HEK293T (cell line): ENCODE results near the gene RBM23.

Experiments used
- CTCF ChIA-PET: fragments of 350-600 bp; formaldehyde crosslinking; extraction: SDS; loops from one replicate; lab custom pipeline; 2021; ENCODE audit warnings: antibody characterized with exemption, inconsistent platforms; lab: Yijun Ruan, JAX
- POLR2A ChIA-PET: fragments of 350-600 bp; formaldehyde crosslinking; extraction: SDS; loops from one replicate; lab custom pipeline; 2020; ENCODE audit warnings: antibody characterized with exemption, inconsistent platforms; lab: Yijun Ruan, JAX
- DNase-seq: peaks from one replicate; pipeline ENCODE4 v3.0.0; 2012; ENCODE audit warnings: mixed read lengths; ENCODE audit errors: extremely low spot score
- ARNT ChIP-seq: fragments of 450-650 bp; IDR thresholded peaks from 2 replicates; pipeline ENCODE4 v1.6.1; 2017; ENCODE audit warnings: mild to moderate bottlenecking
- BHLHE40 ChIP-seq: fragments of 450-650 bp; IDR thresholded peaks from 2 replicates; pipeline ENCODE4 v1.6.1; 2016; ENCODE audit warnings: mild to moderate bottlenecking, moderate library complexity, borderline replicate concordance
- CTBP1 ChIP-seq: fragments of 450-650 bp; IDR thresholded peaks from 2 replicates; pipeline ENCODE4 v1.6.1; 2016; ENCODE audit warnings: borderline replicate concordance
- ELF4 ChIP-seq: fragments of 450-650 bp; IDR thresholded peaks from 2 replicates; pipeline ENCODE4 v1.6.1; 2017; ENCODE audit warnings: antibody characterized with exemption
- FOXA1 ChIP-seq: fragments of 450-650 bp; IDR thresholded peaks from 2 replicates; pipeline ENCODE4 v1.6.1; 2016; ENCODE audit warnings: mild to moderate bottlenecking
- FOXK2 ChIP-seq: fragments of 450-650 bp; IDR thresholded peaks from 2 replicates; pipeline ENCODE4 v1.6.1; 2016; ENCODE audit warnings: mild to moderate bottlenecking
- FOXM1 ChIP-seq: fragments of 450-650 bp; IDR thresholded peaks from 2 replicates; pipeline ENCODE4 v1.6.1; 2017; ENCODE audit warnings: mild to moderate bottlenecking, borderline replicate concordance
- HDGF ChIP-seq: fragments of 450-650 bp; IDR thresholded peaks from 2 replicates; pipeline ENCODE4 v1.6.1; 2017; ENCODE audit warnings: antibody characterized with exemption, borderline replicate concordance
- L3MBTL2 ChIP-seq: fragments of 450-650 bp; conservative IDR thresholded peaks from 2 replicates; pipeline ENCODE4 v1.6.1; 2016; ENCODE audit warnings: mild to moderate bottlenecking
- LEF1 ChIP-seq: fragments of 450-650 bp; IDR thresholded peaks from 2 replicates; pipeline ENCODE4 v1.6.1; 2017; ENCODE audit warnings: mild to moderate bottlenecking, borderline replicate concordance
- NFRKB ChIP-seq: fragments of 450-650 bp; IDR thresholded peaks from 2 replicates; pipeline ENCODE4 v1.6.1; 2016; ENCODE audit warnings: mild to moderate bottlenecking, moderate library complexity
- PKNOX1 ChIP-seq: fragments of 450-650 bp; IDR thresholded peaks from 2 replicates; pipeline ENCODE4 v1.6.1; 2016
- SP1 ChIP-seq: fragments of 450-650 bp; IDR thresholded peaks from 2 replicates; pipeline ENCODE4 v1.6.1; 2017
- SUZ12 ChIP-seq: fragments of 450-650 bp; IDR thresholded peaks from 2 replicates; pipeline ENCODE4 v1.6.1; 2016; ENCODE audit warnings: mild to moderate bottlenecking
- TARDBP ChIP-seq: fragments of 450-650 bp; IDR thresholded peaks from 2 replicates; pipeline ENCODE4 v1.6.1; 2016
- ZNF384 ChIP-seq: fragments of 450-650 bp; IDR thresholded peaks from 2 replicates; pipeline ENCODE4 v1.6.1; 2016

RBM23 gene

GRCh38 chr14:22929961-22930364 is 11.0 kb upstream of the RBM23 start:
- TF ChIP-seq NFRKB (no peak), ARNT (no peak), ELF4 (no peak), FOXM1 (no peak), PKNOX1 (no peak), ZNF384 (no peak), L3MBTL2 (no peak), SP1 (no peak), CTBP1 (no peak), FOXK2 (no peak), BHLHE40 (no peak), FOXA1 (no peak)
- ChIA-PET CTCF (interaction anchor here (0.6 to 3.0 kb wide), 21 partner anchors 11 to 1959 kb away, joined by 3 to 21 read pairs (median 5); partner anchors contain the start of genes HAUS4, LRP10 and RBM23), POLR2A (interaction anchor here (0.6 to 4.6 kb wide), 14 partner anchors 11 to 166 kb away, joined by 3 to 50 read pairs (median 5); partner anchors contain the start of genes AJUBA, HAUS4 and RBM23)
- DNase-seq: no peak

GRCh38 chr14:22929104-22929960 is 10.4 kb upstream of the RBM23 start, which contains the start of gene PRMT5:
TSS of gene PRMT5 (minus strand) at chr14:22929376. CDS start at chr14:22929361, 15 bp downstream.
- no peak for TF ChIP-seq FOXA1
- TF ChIP-seq L3MBTL2: peak; percentile 51; the same call in 1 of the 2 replicates
- TF ChIP-seq TARDBP: peak; percentile 48; the same call in 1 of the 2 replicates
- peak; percentile 59; the same call in 1 of the 2 replicates for TF ChIP-seq NFRKB
- no peak for TF ChIP-seq LEF1
- no peak for TF ChIP-seq SUZ12
- no peak for TF ChIP-seq ZNF384
- TF ChIP-seq PKNOX1: peak; percentile 86
- peak; percentile 26; the same call in 1 of the 2 replicates for TF ChIP-seq CTBP1
- peak; percentile 93 for DNase-seq
- POLR2A ChIA-PET: interaction anchor here (0.6 to 4.6 kb wide), 13 partner anchors 10 to 166 kb away, joined by 3 to 50 read pairs (median 6); partner anchors contain the start of genes AJUBA, HAUS4 and RBM23
- CTCF ChIA-PET: interaction anchor here (0.6 to 3.0 kb wide), 20 partner anchors 10 to 1959 kb away, joined by 3 to 21 read pairs (median 5); partner anchors contain the start of genes HAUS4, LRP10 and RBM23

GRCh38 chr14:22928237-22929103 is 9.5 kb upstream of the RBM23 start:
- TF ChIP-seq SP1: no peak
- no peak for TF ChIP-seq ZNF384
- no peak for TF ChIP-seq FOXA1
- CTCF ChIA-PET: interaction anchor here (1.1 to 3.0 kb wide), 5 partner anchors 9 to 144 kb away, joined by 3 to 21 read pairs (median 5); partner anchors contain the start of gene RBM23

GRCh38 chr14:22926316-22926715 is 7.4 kb upstream of the RBM23 start:
- CTCF ChIA-PET: no interaction called here
- POLR2A ChIA-PET: no interaction called here
- no peak for DNase-seq
- no peak for TF ChIP-seq LEF1
- no peak for TF ChIP-seq SP1
- no peak for TF ChIP-seq ZNF384
- no peak for TF ChIP-seq BHLHE40
- TF ChIP-seq NFRKB: no peak
- no peak for TF ChIP-seq ELF4
- no peak for TF ChIP-seq FOXA1
- TF ChIP-seq TARDBP: no peak
- TF ChIP-seq PKNOX1: no peak
- no peak for TF ChIP-seq CTBP1
- no peak for TF ChIP-seq FOXM1
- TF ChIP-seq HDGF: no peak
- TF ChIP-seq ARNT: no peak
- TF ChIP-seq L3MBTL2: no peak

More at GRCh38 chr14:22928237-22929103, 9.5 kb upstream of the RBM23 start:
- DNase-seq: no peak
- POLR2A ChIA-PET: interaction anchor here (1.2 to 4.6 kb wide), 8 partner anchors 9 to 130 kb away, joined by 3 to 50 read pairs (median 13); partner anchors contain the start of genes AJUBA, HAUS4 and RBM23

- no peak for DNase-seq
- POLR2A ChIA-PET: no interaction called here
Measured at GRCh38 chr14:22925513-22925912, 6.6 kb upstream of the RBM23 start.

More at GRCh38 chr14:22925513-22925912, 6.6 kb upstream of the RBM23 start:
- TF ChIP-seq CTBP1 (no peak), FOXA1 (no peak), SUZ12 (no peak), SP1 (no peak), TARDBP (no peak), ARNT (no peak), NFRKB (no peak), PKNOX1 (no peak)
- CTCF ChIA-PET: no interaction called here
